Non-pigmented ciliary epithelial cell (primary cell): ENCODE results near the gene PTPN22.
"Not testable (repeated sequence)": the region's sequence is repeated elsewhere in the genome, so short reads cannot be mapped to it uniquely, and the experiment has no call there.

Experiments
- DNase-seq: peaks from one replicate; pipeline ENCODE4 v3.0.0-alpha.2; 2010; ENCODE audit warnings: low read depth

Gene PTPN22

GRCh38 chr1:113852694-113853093, 18.8 kb downstream of the PTPN22 start:
- DNase-seq, result not testable (repeated sequence)

GRCh38 chr1:113850127-113850796, 21.2 kb downstream of the PTPN22 start:
- DNase-seq, result no peak

- DNase-seq, result no peak
Measured at GRCh38 chr1:113849072-113849471, 22.4 kb downstream of the PTPN22 start.

GRCh38 chr1:113846391-113847035, 25.0 kb downstream of the PTPN22 start:
- no peak for DNase-seq

GRCh38 chr1:113836534-113836933, 35.0 kb downstream of the PTPN22 start:
- no peak for DNase-seq

- no peak for DNase-seq
Measured at GRCh38 chr1:113835686-113836290, 35.7 kb downstream of the PTPN22 start.

- DNase-seq, result no peak
Measured at GRCh38 chr1:113834716-113835115, 36.8 kb downstream of the PTPN22 start.

- DNase-seq, result peak; percentile 36
Measured at GRCh38 chr1:113830039-113830438, 41.5 kb downstream of the PTPN22 start.

- DNase-seq, result no peak
Measured at GRCh38 chr1:113821916-113822315, 49.6 kb downstream of the PTPN22 start.

GRCh38 chr1:113818578-113818977, 52.9 kb downstream of the PTPN22 start:
- no peak for DNase-seq

- no peak for DNase-seq
Measured at GRCh38 chr1:113813218-113813617, 58.3 kb downstream of the PTPN22 start.

GRCh38 chr1:113812661-113813135, 58.8 kb downstream of the PTPN22 start:
- no peak for DNase-seq

- DNase-seq, result peak; percentile 92
Measured at GRCh38 chr1:113811888-113812660, 59.4 kb downstream of the PTPN22 start, which contains the start of gene RSBN1. RSBN1 (minus strand) TSS chr1:113812476; CDS start chr1:113812412, 64 bp downstream.

GRCh38 chr1:113811156-113811887, 60.2 kb downstream of the PTPN22 start:
- no peak for DNase-seq

- no peak for DNase-seq
Measured at GRCh38 chr1:113809670-113810602, 61.6 kb downstream of the PTPN22 start.

- DNase-seq, result no peak
Measured at GRCh38 chr1:113808450-113809195, 62.9 kb downstream of the PTPN22 start.

- DNase-seq, result no peak
Measured at GRCh38 chr1:113805639-113806038, 65.9 kb downstream of the PTPN22 start.

- DNase-seq, result no peak
Measured at GRCh38 chr1:113805256-113805531, 66.3 kb downstream of the PTPN22 start.

- peak; percentile 53 for DNase-seq
Measured at GRCh38 chr1:113804421-113805255, 66.9 kb downstream of the PTPN22 start.
